ENCODE data around the gene CLDN5. TPM values are rescaled to one million over a fixed set of nuclear protein-coding genes. Genes with fewer than 3 reads are reported as not detected.
A peak's percentile ranks its signal among the peaks of the same experiment; 100 is the strongest.
"Not testable (repeated sequence)": the region's sequence is repeated elsewhere in the genome, so short reads cannot be mapped to it uniquely, and the experiment has no call there.

Gene CLDN5
- total RNA-seq, 2 donors from 2014 or later: not detected

- DNase-seq (ENCODE audit: low spot score in 2 of 2): no peak
- Mint-ChIP-seq H3K27ac (no peak overlapping the region), H3K9me3 (no peaks in the 10 kb centered on the region), H3K36me3 (no peaks in the 10 kb centered on the region)
- no peak for ATAC-seq
These were observed 29.0 kb upstream of the CLDN5 start for GRCh38 chr22:19553201-19553600.

- H3K9me3 Mint-ChIP-seq: no peaks in the 10 kb centered on the region
- H3K36me3 Mint-ChIP-seq: no peaks in the 10 kb centered on the region
- DNase-seq (ENCODE audit: low spot score in 2 of 2): no peak
- ATAC-seq: no peak
- no peak overlapping the region for H3K27ac Mint-ChIP-seq
These were observed 26.2 kb upstream of the CLDN5 start for GRCh38 chr22:19550382-19550781.

GRCh38 chr22:19549428-19549827, 25.2 kb upstream of the CLDN5 start:
- H3K9me3 Mint-ChIP-seq: no peaks in the 10 kb centered on the region
- DNase-seq (ENCODE audit: low spot score in 2 of 2) (no peak), ATAC-seq (no peak)
- H3K27ac Mint-ChIP-seq: no peak overlapping the region
- H3K36me3 Mint-ChIP-seq: no peaks in the 10 kb centered on the region

- peak in 1 of 2 donors; percentile 38 for ATAC-seq
- no peak for DNase-seq (ENCODE audit: low spot score in 2 of 2)
These were observed 24.8 kb upstream of the CLDN5 start for GRCh38 chr22:19548964-19549363.

GRCh38 chr22:19548427-19548826, 24.2 kb upstream of the CLDN5 start:
- DNase-seq (ENCODE audit: low spot score in 2 of 2); ATAC-seq; H3K27ac Mint-ChIP-seq; H3K36me3 Mint-ChIP-seq; H3K9me3 Mint-ChIP-seq: not testable (repeated sequence)

More at GRCh38 chr22:19548964-19549363, 24.8 kb upstream of the CLDN5 start:
- Mint-ChIP-seq H3K9me3 (no peaks in the 10 kb centered on the region), H3K27ac (no peak overlapping the region), H3K36me3 (no peaks in the 10 kb centered on the region)

- no peaks in the 10 kb centered on the region for H3K36me3 Mint-ChIP-seq
- no peaks in the 10 kb centered on the region for H3K9me3 Mint-ChIP-seq
- no peak overlapping the region for H3K27ac Mint-ChIP-seq
- ATAC-seq (no peak), DNase-seq (ENCODE audit: low spot score in 2 of 2) (no peak)
These were observed 23.4 kb upstream of the CLDN5 start for GRCh38 chr22:19547620-19548019.

GRCh38 chr22:19546680-19547079, 22.5 kb upstream of the CLDN5 start:
- no peaks in the 10 kb centered on the region for H3K36me3 Mint-ChIP-seq
- DNase-seq (ENCODE audit: low spot score in 2 of 2) (no peak), ATAC-seq (no peak)
- no peak overlapping the region for H3K27ac Mint-ChIP-seq
- no peaks in the 10 kb centered on the region for H3K9me3 Mint-ChIP-seq

- DNase-seq (ENCODE audit: low spot score in 2 of 2) (no peak), ATAC-seq (no peak)
- H3K9me3 Mint-ChIP-seq: no peaks in the 10 kb centered on the region
- H3K36me3 Mint-ChIP-seq: no peaks in the 10 kb centered on the region
- H3K27ac Mint-ChIP-seq: peak overlapping the region in 1 of 2 donors; percentile 31
These were observed 21.7 kb upstream of the CLDN5 start for GRCh38 chr22:19545935-19546207.

GRCh38 chr22:19543970-19544708, 19.9 kb upstream of the CLDN5 start:
- Mint-ChIP-seq H3K9me3 (no peaks in the 10 kb centered on the region), H3K36me3 (no peaks in the 10 kb centered on the region), H3K27ac (peak overlapping the region in 1 of 2 donors; percentile 18)
- ATAC-seq: no peak
- DNase-seq (ENCODE audit: low spot score in 2 of 2): no peak

- no peak for DNase-seq (ENCODE audit: low spot score in 2 of 2)
- Mint-ChIP-seq H3K9me3 (no peaks in the 10 kb centered on the region), H3K36me3 (no peaks in the 10 kb centered on the region), H3K27ac (no peak overlapping the region)
- ATAC-seq: no peak
These were observed 16.2 kb upstream of the CLDN5 start for GRCh38 chr22:19540394-19540793.

- ATAC-seq (no peak), DNase-seq (ENCODE audit: low spot score in 2 of 2) (no peak)
- Mint-ChIP-seq H3K27ac (no peak overlapping the region), H3K36me3 (no peaks in the 10 kb centered on the region), H3K9me3 (no peaks in the 10 kb centered on the region)
These were observed 13.8 kb upstream of the CLDN5 start for GRCh38 chr22:19537941-19538488.

GRCh38 chr22:19536564-19536963, 12.4 kb upstream of the CLDN5 start:
- Mint-ChIP-seq H3K36me3 (no peaks in the 10 kb centered on the region), H3K27ac (no peak overlapping the region), H3K9me3 (no peaks in the 10 kb centered on the region)
- DNase-seq (ENCODE audit: low spot score in 2 of 2) (no peak), ATAC-seq (no peak)

- DNase-seq (ENCODE audit: low spot score in 2 of 2): no peak
- no peak overlapping the region for H3K27ac Mint-ChIP-seq
- no peak for ATAC-seq
- H3K36me3 Mint-ChIP-seq: no peaks in the 10 kb centered on the region
- H3K9me3 Mint-ChIP-seq: no peaks in the 10 kb centered on the region
These were observed 10.8 kb upstream of the CLDN5 start for GRCh38 chr22:19535001-19535400.

GRCh38 chr22:19533857-19534256, 9.6 kb upstream of the CLDN5 start:
- Mint-ChIP-seq H3K27ac (no peak overlapping the region), H3K9me3 (no peaks in the 10 kb centered on the region), H3K36me3 (no peaks in the 10 kb centered on the region)
- DNase-seq (ENCODE audit: low spot score in 2 of 2) (no peak), ATAC-seq (no peak)

- no peaks in the 10 kb centered on the region for H3K9me3 Mint-ChIP-seq
- H3K36me3 Mint-ChIP-seq: no peaks in the 10 kb centered on the region
- no peak for DNase-seq (ENCODE audit: low spot score in 2 of 2)
- no peak for ATAC-seq
- H3K27ac Mint-ChIP-seq: no peak overlapping the region
These were observed 8.9 kb upstream of the CLDN5 start for GRCh38 chr22:19533049-19533626.

- not testable (repeated sequence) for DNase-seq (ENCODE audit: low spot score in 2 of 2); H3K36me3 Mint-ChIP-seq; H3K9me3 Mint-ChIP-seq; ATAC-seq; H3K27ac Mint-ChIP-seq
These were observed 7.1 kb upstream of the CLDN5 start for GRCh38 chr22:19531327-19531726.

GRCh38 chr22:19530751-19531150, 6.5 kb upstream of the CLDN5 start:
- Mint-ChIP-seq H3K36me3 (no peaks in the 10 kb centered on the region), H3K27ac (no peak overlapping the region), H3K9me3 (no peaks in the 10 kb centered on the region)
- no peak for DNase-seq (ENCODE audit: low spot score in 2 of 2)
- no peak for ATAC-seq

- ATAC-seq: no peak
- H3K9me3 Mint-ChIP-seq: no peaks in the 10 kb centered on the region
These were observed 5.6 kb upstream of the CLDN5 start for GRCh38 chr22:19529811-19530210.

More at GRCh38 chr22:19529811-19530210, 5.6 kb upstream of the CLDN5 start:
- H3K27ac Mint-ChIP-seq: no peak overlapping the region
- no peak for DNase-seq (ENCODE audit: low spot score in 2 of 2)
- no peaks in the 10 kb centered on the region for H3K36me3 Mint-ChIP-seq
